ENCODE data around the gene PTPN3.
A peak's percentile ranks its signal among the peaks of the same experiment; 100 is the strongest.

The PTPN3 gene

GRCh38 chr9:109454041-109454440, 44.1 kb downstream of the PTPN3 start:
- no peak for DNase-seq (ENCODE audit: low read depth)

- peak; percentile 56 for DNase-seq (ENCODE audit: low read depth)
Measured at GRCh38 chr9:109453210-109453842, 44.8 kb downstream of the PTPN3 start.

GRCh38 chr9:109452761-109453160, 45.3 kb downstream of the PTPN3 start:
- peak; percentile 55 for DNase-seq (ENCODE audit: low read depth)

- no peak for DNase-seq (ENCODE audit: low read depth)
Measured at GRCh38 chr9:109451311-109452025, 46.6 kb downstream of the PTPN3 start.

- no peak for DNase-seq (ENCODE audit: low read depth)
Measured at GRCh38 chr9:109450346-109450745, 47.8 kb downstream of the PTPN3 start.

GRCh38 chr9:109449036-109449798, 48.9 kb downstream of the PTPN3 start:
- DNase-seq (ENCODE audit: low read depth) = no peak

GRCh38 chr9:109448223-109448622, 49.9 kb downstream of the PTPN3 start:
- DNase-seq (ENCODE audit: low read depth) = peak; percentile 42

GRCh38 chr9:109447329-109448076, 50.6 kb downstream of the PTPN3 start:
- DNase-seq (ENCODE audit: low read depth) = no peak

- DNase-seq (ENCODE audit: low read depth) = no peak
Measured at GRCh38 chr9:109444771-109445320, 53.3 kb downstream of the PTPN3 start.

GRCh38 chr9:109442716-109443115, 55.4 kb downstream of the PTPN3 start:
- DNase-seq (ENCODE audit: low read depth) = no peak

- DNase-seq (ENCODE audit: low read depth) = no peak
Measured at GRCh38 chr9:109441296-109441695, 56.8 kb downstream of the PTPN3 start.

GRCh38 chr9:109440797-109441287, 57.3 kb downstream of the PTPN3 start:
- peak; percentile 91 for DNase-seq (ENCODE audit: low read depth)

GRCh38 chr9:109440117-109440515, 58.0 kb downstream of the PTPN3 start:
- DNase-seq (ENCODE audit: low read depth) = no peak

GRCh38 chr9:109439378-109440116, 58.6 kb downstream of the PTPN3 start:
- no peak for DNase-seq (ENCODE audit: low read depth)

- no peak for DNase-seq (ENCODE audit: low read depth)
Measured at GRCh38 chr9:109437286-109437685, 60.8 kb downstream of the PTPN3 start.

GRCh38 chr9:109436071-109436470, 62.0 kb downstream of the PTPN3 start:
- no peak for DNase-seq (ENCODE audit: low read depth)

- no peak for DNase-seq (ENCODE audit: low read depth)
Measured at GRCh38 chr9:109433476-109433875, 64.6 kb downstream of the PTPN3 start.

- DNase-seq (ENCODE audit: low read depth) = no peak
Measured at GRCh38 chr9:109430231-109430630, 67.9 kb downstream of the PTPN3 start.

- DNase-seq (ENCODE audit: low read depth) = no peak
Measured at GRCh38 chr9:109428854-109429253, 69.3 kb downstream of the PTPN3 start.

- DNase-seq (ENCODE audit: low read depth) = no peak
Measured at GRCh38 chr9:109427886-109428285, 70.2 kb downstream of the PTPN3 start.
